GM18517 (cell line): ENCODE measurements around the gene ABCA2.
"Not testable (repeated sequence)": the region's sequence is repeated elsewhere in the genome, so short reads cannot be mapped to it uniquely, and the experiment has no call there.

Source experiments
- ATAC-seq: cut with Tn5 transposase; IDR thresholded peaks from one replicate; pipeline ENCODE4 v1.9.1; 2021; ENCODE audit warnings: mild to moderate bottlenecking, moderate library complexity; ENCODE audit not compliant: unreplicated experiment

ABCA2 gene

DNA sequence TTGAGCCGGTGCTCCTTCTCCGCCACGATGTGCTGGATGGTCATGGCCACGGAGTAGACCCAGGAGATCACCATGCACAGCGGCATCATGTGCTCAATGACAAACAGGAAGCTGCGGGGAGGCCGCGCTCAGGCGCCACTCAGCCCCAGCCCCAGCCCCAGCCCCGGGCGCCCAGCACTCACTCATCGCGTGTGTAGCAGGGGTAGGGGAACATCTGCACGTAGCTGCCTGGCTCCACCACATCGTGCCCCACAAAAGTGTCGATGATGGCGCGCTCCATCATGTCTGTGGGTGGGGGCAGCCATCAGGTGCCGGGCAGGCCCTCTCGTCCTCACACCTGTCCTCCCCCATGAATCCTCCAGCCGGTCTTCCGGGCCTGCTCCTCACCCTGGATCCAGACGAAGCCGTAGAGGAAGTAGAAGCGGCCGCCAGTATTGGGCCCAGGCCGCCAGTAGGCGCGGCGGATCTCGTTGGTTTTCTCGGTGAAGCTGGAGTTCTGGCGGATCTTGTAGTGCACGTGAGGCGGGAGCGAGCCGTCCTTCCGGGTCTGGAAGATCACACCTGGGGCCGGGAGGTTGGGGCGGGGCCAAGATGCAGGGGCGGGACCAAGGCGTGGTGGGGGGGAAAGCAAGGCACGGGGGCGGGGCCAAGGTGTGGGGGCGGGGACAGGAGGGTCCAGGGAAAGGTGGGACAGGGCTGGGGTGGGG lies 10.1 kb downstream of the ABCA2 start:
- no peak for ATAC-seq

DNA sequence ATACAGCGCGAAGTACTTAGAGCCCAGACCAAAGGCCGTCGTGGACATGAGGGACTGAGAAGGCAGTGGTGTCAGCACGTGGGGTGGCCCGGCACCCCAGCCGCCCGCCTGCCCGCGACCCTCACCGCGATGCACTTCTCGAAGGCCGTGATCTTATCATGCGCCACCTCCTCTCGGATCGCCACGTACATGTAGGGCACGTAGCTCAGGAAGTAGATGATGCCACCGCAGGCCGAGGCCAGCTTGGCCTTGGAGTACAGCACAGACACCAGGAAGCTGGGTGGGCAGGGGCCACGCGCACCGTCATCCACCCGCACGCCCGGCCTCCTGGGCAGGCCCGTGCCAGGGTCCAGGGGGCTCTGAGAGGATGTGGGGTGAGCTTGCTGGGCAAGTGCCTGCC lies 11.0 kb downstream of the ABCA2 start:
- ATAC-seq: no peak

DNA sequence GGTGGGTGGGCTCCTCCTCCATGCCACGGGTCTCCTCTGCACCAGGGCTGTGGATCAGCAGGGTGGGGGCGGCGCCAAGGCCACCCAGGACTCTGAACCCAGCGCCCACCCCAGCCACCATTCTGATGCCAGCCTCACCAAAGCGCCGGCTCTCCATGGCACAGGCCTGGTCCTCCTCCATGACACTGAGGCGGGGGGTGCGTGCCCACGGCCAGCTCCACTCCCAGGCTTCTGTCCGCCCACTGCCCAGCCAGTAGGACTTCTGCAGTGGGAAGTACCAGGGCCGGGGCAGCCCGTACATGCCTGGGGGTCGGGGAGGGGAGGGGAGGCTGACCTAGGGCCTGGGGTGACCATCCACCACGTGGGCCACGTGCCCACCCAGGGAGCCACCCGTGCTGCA lies 11.6 kb downstream of the ABCA2 start:
- no peak for ATAC-seq

DNA sequence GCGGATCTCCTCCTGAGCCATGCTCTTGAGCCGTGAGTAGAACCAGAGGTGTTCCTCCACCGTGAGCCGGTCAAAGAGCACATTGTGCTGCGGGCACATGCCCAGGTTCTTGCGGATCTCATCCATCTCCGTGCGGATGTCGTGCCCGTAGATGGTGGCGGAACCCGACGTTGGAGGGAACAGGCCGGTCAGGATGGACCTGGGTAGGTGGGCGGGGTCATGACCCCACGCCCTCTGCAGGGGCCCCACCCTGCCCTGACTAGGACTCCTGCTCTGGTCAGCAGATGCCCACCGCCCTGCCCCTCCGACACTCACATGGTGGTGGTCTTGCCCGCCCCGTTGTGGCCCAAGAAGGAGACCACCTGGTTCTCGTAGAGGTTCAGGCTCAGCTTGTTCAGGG lies 12.1 kb downstream of the ABCA2 start:
- ATAC-seq: no peak

DNA sequence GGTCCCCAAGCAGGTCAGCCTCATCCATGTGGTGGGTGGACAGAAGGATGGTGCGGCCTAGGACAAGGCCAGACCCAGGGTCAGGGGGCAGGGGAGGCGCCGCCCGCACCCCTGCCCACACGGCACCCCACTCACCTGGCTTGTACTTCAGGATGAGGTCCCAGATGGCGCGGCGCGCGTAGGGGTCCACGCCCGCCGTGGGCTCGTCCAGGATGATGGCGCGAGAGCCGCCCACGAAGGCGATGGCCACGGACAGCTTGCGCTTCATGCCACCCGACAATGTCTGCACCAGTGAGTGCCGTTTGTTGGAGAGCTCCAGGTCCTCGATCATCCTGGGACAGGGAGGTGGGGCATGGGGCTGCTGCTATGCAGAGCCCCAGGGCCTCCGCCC lies 12.5 kb downstream of the ABCA2 start:
- ATAC-seq: no peak

DNA sequence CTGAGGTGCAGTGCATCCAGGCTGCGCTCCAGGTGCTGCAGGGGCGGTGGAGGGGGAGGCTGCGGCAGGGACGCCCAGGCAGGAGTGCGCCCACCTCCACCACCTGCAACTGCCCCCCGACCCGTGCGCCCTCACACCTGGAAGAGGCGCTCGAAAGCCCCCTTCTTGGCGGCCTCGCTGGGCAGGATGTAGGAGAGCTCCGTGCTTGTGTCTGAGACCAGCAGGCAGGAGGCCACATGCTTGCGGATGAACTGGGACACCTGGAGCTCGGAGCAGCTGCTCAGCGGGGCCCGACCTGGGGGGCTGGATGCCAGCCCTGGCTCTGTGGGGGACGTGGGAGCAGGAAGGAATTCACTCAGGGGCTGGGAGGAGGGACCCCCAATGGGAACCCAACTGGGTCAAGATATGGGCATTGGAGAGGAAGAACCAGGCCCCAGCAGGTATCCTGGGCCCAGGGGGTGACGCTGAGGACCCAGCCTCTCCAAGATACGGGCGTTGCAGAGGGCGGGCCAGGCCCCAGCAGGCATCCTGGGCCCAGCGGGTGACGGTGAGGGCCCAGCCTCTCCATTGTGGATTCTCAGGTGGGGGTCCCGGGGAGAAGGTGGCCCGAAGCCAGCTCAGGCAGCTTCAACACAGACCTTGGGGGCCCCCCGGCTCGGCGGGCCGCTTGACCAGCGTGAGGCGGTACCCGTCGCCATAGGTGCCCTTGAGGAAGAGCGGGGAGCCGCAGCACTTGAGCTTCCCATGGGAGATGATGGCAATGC lies 13.1 kb downstream of the ABCA2 start:
- ATAC-seq: no peak

DNA sequence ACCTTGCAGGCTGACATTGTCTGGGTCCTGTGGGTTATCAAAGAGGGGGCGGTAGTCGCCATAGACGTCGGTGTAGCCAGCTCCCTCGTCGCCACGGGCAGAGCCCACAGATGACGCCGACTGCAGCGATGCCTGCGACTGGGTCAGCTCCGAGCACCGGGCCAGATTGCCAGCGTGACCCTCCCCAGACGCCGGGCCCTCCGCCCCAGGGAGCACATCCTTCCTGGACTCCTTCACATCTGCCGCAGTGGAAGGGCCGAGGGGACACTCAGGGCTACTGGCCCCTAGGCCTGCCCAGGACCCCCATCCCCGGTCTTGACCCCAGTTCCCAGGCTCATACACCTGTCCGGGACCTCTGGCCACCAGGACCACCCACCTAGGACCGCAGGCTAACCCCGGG lies 13.9 kb downstream of the ABCA2 start:
- ATAC-seq: no peak

DNA sequence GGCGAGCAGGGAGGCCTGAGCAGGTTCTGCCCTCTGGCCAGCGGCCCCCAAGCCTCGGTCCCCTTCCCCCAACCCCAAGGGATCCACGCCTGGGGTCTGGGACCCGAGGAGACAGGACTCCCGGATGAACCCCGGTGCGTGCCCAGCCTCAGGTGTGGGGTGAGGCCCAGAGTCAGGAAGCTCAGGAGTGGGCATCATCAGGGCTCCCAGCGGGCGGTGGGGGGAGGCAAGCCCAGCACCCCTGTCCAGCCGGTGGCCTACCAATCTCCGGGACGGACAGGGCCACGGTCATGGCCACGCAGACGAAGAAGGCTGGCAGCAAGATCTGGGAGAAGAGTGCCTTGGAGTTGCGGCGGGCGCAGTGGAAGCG lies 14.5 kb downstream of the ABCA2 start:
- ATAC-seq: no peak

DNA sequence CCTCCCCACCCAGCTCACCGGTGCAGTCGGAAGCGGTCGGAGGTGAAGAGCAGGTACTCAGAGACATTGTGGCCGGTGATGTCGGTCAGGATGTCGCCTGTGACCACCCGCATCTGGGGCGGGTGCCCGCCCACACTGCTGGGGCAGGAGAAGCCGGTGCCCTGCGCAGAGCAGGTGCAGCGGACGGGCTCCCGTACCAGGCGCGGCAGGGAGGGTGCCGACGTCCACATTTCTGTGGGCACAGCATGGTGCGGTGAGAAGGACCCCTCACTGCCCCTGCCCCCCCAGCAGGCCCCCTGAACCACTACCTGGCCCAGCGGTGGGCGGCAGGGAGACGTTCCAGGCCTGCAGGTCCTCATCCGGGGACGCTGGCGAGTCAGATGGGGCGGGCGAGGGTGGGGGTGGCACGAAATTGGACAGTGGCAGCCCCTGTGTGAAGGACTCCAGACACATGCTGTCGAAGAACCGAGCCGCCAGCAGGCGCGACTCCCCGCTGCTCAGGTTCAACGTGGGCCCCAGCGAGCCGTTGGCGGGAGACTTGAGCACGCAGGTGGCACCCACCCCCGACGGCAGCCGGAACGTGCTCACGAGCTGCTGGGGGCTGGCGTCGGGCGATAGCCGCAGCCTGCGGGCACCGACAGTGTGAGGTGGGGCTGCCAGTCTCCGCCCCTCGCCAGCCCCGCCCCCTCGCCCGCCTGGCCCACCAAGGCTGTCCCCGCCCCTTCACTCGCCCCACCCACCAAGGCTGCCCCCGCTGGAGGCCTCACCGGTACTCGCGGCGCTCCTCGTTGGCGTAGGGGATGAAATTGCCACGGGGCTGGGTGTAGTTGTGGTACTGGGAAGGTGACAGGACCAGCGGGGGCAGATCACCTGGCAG lies 15.1 kb downstream of the ABCA2 start:
- no peak for ATAC-seq

DNA sequence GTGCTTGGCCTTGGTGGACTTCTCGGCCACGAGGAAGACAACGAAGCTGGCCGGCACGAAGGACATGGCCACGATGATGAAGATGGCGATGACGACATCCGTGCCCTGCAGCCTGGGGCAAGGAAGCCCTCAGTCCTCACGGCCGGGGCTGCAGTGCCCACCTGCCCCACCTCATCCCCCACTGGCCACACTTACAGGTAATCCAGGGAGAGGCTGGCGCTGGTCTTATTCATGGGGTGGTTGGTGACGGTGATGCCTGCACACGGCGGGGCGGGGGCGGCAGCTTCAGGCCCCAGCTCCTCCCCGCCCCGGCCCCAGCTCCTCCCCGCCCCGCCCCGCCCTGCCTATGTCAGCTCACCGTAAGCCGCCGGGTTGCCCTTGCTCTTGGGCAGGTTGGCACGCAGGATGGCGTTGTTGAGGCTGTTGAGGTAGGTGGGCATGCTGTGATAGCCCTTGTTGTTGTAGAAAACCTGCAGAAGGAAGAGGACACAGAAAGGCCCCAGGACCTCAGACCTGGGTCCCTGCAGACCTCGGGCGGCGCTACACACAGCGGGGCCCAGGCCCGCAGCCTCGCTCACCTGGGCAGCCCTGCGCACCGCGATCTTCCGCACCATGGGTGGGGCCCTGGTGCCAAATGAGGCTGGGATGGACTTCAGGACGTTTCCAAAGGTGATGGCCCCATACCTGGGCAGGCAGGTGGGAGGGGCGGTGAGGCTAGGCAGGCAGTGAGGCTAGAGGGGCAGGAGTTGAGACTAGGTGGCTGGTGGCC lies 15.9 kb downstream of the ABCA2 start:
- no peak for ATAC-seq

DNA sequence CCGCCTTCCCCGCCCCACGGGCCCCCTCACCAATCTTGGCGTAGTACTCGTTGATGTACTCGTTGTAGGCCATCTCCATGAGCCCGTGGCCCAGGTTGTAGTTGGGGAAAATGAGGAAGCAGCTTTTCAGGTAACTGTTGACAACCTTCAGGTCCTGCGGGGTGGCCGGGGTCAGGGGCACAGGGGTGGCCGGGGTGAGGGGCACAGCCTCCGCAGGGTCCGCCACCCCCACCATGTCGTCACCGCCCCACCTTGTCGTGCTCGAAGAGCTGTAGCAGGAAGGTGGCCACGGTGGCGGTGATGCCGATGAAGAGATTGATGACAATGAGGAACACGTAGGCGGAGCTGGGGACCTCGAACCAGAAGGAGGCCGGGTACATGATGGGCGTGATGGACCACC lies 16.9 kb downstream of the ABCA2 start:
- ATAC-seq: no peak

DNA sequence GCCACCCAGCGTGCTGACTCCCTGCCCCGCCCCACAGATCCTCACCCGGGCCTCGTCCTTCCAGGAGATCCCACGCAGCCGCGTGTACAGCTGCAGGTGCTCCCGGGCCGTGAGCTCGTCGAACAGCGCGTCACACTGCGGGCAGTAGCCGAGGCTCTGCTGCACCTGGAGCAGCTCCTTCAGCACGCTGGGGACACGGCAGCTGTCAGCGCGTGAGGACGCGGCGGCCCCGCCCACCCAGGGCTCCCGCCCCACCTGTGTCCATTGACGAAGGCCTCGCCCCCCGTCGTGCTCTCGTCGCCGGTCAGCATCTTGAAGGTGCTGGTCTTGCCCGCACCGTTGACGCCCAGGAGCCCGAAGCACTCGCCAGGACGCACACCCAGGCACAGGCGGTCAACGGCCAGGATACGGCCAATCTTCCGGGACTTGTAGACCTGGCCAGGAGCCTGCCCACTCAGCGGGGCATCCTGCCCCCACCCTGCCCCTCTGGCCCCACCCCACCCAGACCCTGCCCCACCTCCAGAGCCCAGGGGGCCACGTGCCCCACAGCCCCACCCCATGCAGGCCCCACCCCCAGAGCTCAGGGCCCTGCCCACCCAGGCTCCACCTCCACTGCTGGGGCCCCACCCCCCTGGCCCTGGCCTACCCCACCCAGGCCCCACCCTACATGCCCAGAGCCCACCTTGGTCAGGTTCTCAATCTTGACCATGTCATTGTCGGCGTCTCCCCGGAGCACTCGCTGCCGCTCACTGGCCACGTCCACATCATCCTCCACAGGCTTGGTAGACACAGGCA lies 17.9 kb downstream of the ABCA2 start:
- ATAC-seq: no peak

DNA sequence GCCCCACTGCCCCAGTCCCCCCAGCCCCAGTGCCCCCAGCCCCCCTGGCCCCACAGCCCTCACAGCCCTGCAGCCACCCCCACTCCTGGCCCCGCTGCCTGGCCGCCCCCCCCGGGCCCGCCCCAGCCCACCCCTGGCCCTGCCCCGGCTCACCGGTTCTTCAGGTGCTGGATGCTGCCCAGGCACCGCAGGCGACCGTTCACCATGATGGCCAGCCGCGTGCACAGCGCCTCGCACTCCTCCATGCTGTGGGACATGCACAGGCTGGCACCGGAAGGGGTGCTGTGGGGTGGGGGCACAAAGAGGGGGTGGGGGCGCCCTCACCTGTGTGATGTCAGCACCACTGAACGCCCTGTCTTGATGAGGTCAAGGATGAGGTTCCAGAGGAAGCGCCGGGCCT lies 18.8 kb downstream of the ABCA2 start:
- no peak for ATAC-seq

DNA sequence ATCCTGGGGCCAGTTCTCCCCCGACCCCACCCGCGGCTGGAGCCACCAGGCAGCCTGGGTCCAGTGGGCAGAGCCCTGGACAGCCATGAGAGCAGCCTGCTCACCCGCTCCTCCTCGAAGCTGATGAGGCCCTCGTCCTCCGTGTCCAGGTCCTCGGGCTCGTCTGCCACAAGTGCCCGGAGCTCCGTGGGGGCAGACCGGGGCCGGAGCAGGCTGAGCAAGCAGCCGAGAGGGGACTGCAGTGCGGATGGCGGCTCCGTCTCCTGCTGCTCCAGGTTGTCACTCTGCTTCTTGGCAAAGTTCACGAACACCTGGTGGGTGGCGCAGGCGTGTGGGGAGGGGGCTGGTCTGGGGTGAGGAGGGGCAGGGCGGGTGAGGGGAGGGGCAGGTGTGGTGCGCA lies 19.7 kb downstream of the ABCA2 start:
- ATAC-seq: no peak

DNA sequence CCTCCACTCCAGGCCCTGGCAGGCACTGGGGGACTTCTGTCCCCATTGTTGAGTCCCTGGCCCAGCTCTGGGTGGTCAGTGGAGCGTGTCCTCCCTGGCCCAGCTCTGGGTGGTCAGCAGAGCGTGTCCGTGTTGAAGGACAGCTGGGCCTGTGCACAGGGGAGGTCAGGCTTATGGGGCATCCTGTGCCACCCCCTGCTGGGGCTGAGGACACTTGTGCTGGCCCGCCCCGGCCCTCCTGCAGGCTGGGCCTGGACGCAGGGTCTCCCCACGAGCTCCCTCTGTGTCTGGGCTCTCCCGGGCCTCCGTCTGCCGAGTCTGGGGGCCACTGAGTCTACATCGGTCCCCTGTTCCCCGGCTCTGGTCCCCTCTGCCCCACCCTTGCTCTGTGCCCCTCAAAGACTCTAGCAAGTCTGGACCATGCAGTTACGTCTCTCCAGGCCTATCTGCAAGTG lies 20.2 kb downstream of the ABCA2 start:
- no peak for ATAC-seq

DNA sequence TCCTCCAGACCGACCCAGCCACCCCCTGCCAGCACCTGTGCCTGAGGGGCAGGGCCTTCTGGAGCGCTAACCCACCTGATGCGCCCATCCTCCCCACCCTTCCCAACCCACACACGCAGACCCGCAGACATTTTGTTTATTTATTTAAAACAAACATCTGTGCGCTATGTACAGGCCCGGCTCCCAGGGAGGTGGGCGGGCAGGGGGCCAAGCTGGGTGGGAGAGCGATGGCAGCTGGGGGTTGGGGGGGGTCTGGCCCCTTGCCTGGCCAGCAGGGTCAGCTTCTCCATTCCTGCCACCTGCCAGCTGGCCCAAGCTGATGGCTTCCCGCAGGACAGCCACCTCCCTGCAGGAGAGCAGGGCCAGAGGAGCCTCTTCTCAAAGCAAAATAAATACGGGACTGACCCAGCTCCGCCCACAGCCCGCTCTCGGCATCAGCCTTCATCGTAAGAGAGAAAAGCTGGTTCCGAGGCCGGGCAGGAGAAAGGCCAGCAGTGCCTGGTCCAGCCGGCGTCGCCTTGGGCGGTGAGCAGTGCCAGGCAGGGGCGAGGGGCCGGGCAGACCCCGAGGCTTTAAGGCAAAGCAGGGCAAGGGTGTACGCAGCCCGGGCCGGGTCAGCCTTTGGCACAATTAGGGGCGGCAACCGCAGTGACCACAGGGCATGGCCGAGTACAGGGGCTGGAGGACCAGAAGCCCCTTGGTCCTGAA lies 20.8 kb downstream of the ABCA2 start:
- no peak for ATAC-seq

DNA sequence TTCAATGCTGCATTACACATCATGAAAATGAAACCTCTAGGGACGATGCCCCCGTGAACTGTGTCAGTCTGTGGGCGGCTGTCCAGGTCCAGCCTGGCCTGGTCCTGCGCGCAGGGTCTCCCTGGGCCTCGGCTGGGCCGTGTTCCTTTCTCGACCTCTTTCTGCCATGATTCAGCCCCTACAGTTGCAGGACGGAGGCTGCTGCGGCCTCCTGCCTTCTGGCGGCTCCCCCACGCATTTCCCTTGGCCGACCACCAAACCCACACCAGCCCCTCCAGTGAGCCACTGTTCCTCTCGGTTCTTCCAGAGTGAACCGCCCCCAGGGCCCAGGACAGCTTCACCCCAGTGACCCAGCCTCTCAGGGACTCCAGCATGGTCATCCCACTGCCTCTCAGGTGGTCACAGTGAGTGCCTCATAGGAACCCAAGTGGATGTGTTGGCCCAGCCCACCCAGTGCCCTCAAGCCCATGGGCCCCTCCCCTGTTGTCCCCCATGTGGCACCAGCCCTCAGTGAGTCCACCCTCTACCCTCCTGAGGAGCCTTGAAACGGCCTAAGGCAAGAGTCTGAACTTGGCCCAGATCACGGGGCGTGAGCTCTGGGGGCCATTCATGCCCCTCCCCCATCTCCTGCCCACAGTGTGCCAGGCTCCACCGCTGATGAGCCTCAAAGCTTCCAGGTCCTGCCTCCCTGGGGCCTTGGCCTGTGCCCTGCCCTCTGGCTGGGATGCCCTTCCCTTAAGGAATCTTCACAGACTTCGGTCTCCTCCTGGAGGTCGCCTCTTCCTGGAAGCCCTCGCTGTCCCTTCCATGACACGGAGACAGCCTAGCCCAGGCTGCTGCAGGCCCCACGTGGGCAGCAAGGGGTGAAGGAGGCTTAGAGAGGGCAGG lies 21.7 kb downstream of the ABCA2 start:
- no peak for ATAC-seq

DNA sequence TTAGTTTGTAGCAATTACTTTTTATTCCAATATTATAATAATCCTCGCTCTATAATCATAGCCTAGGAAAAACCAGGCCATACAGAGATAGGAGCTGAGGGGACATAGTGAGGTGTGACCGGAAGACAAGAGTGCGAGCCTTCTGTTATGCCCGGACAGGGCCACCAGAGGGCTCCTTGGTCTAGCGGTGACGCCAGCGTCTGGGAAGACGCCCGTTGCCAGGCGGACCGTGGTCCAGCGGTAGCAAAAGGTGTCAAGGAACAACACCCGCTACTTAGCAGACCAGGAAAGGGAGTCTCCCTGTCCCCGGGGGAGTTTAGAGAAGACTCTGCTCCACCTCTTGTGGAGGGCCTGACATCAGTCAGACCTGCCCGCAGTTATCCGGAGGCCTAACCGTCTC lies 23.8 kb downstream of the ABCA2 start:
- ATAC-seq: not testable (repeated sequence)

DNA sequence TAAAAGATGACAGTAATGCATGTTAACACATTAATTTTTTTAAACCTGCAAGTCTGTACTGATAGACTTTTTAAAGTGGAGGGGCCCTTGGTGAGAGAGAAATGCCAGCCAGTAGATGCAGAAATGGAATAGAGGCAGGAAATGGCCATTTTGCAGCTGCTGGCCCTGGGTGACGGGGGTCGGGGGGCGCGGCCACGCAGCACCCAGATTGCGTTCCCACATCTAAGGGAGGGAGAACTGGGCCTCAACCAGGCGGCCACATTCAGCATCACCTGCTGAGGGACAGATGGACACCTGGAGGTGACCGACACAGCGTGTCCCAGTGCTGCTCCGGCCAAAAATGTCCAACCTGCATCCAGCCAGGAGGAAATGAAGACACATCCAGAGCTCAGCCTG lies 25.4 kb downstream of the ABCA2 start:
- ATAC-seq: no peak
